B cell (primary cell): Measurements from ENCODE around the gene NFIC.

Experiments used
- CTCF ChIP-seq: fragments of 200-600 bp; IDR thresholded peaks from one replicate; pipeline ENCODE4 v1.8.0; 2022; ENCODE audit warnings: antibody characterized with exemption, mild to moderate bottlenecking
- EZH2 ChIP-seq: IDR thresholded peaks from 2 replicates; pipeline ENCODE4 v1.6.1; 2012; ENCODE audit warnings: borderline replicate concordance, low read depth, mild to moderate bottlenecking, moderate library complexity, low read length; ENCODE audit not compliant: insufficient read depth, poor library complexity, severe bottlenecking

GRCh38 chr19:3412066-3412465 is 45.7 kb downstream of the NFIC start:
- no peak for TF ChIP-seq CTCF
- no peak for TF ChIP-seq EZH2
